ENCODE results near the gene GMCL2. TPM values are rescaled to one million over a fixed set of nuclear protein-coding genes. Genes with fewer than 3 reads are reported as not detected.

GMCL2 gene
- total RNA-seq, 1 donor from 2014 or later, result not detected

- no peak for FAIRE-seq
- DNase-seq (ENCODE audit: low read depth), result no peak
- H3K4me3 ChIP-seq (ENCODE audit: low read depth, low read length), result no peak overlapping the region
- TF ChIP-seq CTCF (IDR thresholded peaks at IDR 0.05; ENCODE audit: insufficient read depth, low read length, severe bottlenecking), result no peak
- no peaks in the 10 kb centered on the region for H3K36me3 ChIP-seq (ENCODE audit: control insufficient read depth, insufficient read depth, low read length)
- H3K27me3 ChIP-seq (ENCODE audit: control insufficient read depth, insufficient read depth, low read length), result no peaks in the 10 kb centered on the region
Observed at GRCh38 chr5:178180141-178180863, 6.9 kb downstream of the GMCL2 start.

GRCh38 chr5:178177569-178177968, 9.6 kb downstream of the GMCL2 start:
- DNase-seq (ENCODE audit: low read depth), result no peak
- Histone ChIP-seq H3K36me3 (ENCODE audit: control insufficient read depth, insufficient read depth, low read length) (no peaks in the 10 kb centered on the region), H3K4me3 (ENCODE audit: low read depth, low read length) (no peak overlapping the region), H3K27me3 (ENCODE audit: control insufficient read depth, insufficient read depth, low read length) (no peaks in the 10 kb centered on the region)
- FAIRE-seq, result no peak
- TF ChIP-seq CTCF (IDR thresholded peaks at IDR 0.05; ENCODE audit: insufficient read depth, low read length, severe bottlenecking), result no peak

GRCh38 chr5:178176791-178177190, 10.4 kb downstream of the GMCL2 start:
- Histone ChIP-seq H3K27me3 (ENCODE audit: control insufficient read depth, insufficient read depth, low read length) (no peaks in the 10 kb centered on the region), H3K36me3 (ENCODE audit: control insufficient read depth, insufficient read depth, low read length) (no peaks in the 10 kb centered on the region), H3K4me3 (ENCODE audit: low read depth, low read length) (no peak overlapping the region)
- FAIRE-seq (no peak), DNase-seq (ENCODE audit: low read depth) (no peak)
- no peak for TF ChIP-seq CTCF (IDR thresholded peaks at IDR 0.05; ENCODE audit: insufficient read depth, low read length, severe bottlenecking)

- no peak overlapping the region for H3K4me3 ChIP-seq (ENCODE audit: low read depth, low read length)
- H3K36me3 ChIP-seq (ENCODE audit: control insufficient read depth, insufficient read depth, low read length), result no peaks in the 10 kb centered on the region
- no peaks in the 10 kb centered on the region for H3K27me3 ChIP-seq (ENCODE audit: control insufficient read depth, insufficient read depth, low read length)
- TF ChIP-seq CTCF (IDR thresholded peaks at IDR 0.05; ENCODE audit: insufficient read depth, low read length, severe bottlenecking), result no peak
- DNase-seq (ENCODE audit: low read depth), result no peak
- no peak for FAIRE-seq
Observed at GRCh38 chr5:178174456-178174855, 12.7 kb downstream of the GMCL2 start.

- H3K36me3 ChIP-seq (ENCODE audit: control insufficient read depth, insufficient read depth, low read length), result no peaks in the 10 kb centered on the region
- peaks cover 6% of the 10 kb centered on the region for H3K27me3 ChIP-seq (ENCODE audit: control insufficient read depth, insufficient read depth, low read length)
- no peak for DNase-seq (ENCODE audit: low read depth)
- H3K4me3 ChIP-seq (ENCODE audit: low read depth, low read length), result no peak overlapping the region
- no peak for TF ChIP-seq CTCF (IDR thresholded peaks at IDR 0.05; ENCODE audit: insufficient read depth, low read length, severe bottlenecking)
- no peak for FAIRE-seq
Observed at GRCh38 chr5:178170455-178170854, 16.7 kb downstream of the GMCL2 start.

GRCh38 chr5:178165581-178165980, 21.6 kb downstream of the GMCL2 start:
- Histone ChIP-seq H3K4me3 (ENCODE audit: low read depth, low read length) (no peak overlapping the region), H3K36me3 (ENCODE audit: control insufficient read depth, insufficient read depth, low read length) (no peaks in the 10 kb centered on the region), H3K27me3 (ENCODE audit: control insufficient read depth, insufficient read depth, low read length) (peaks cover 15% of the 10 kb centered on the region)
- no peak for TF ChIP-seq CTCF (IDR thresholded peaks at IDR 0.05; ENCODE audit: insufficient read depth, low read length, severe bottlenecking)
- DNase-seq (ENCODE audit: low read depth), result no peak
- FAIRE-seq, result no peak
